Esophagus squamous epithelium (tissue), 4 donors: ENCODE data around the gene IGF1R.

Experiments used
- CTCF ChIP-seq, 6 experiments: fragments of 450-650 bp in 4 of 6; fragments of 200-600 bp in 2 of 6; sonication (generic) in 2 of 6; IDR thresholded peaks; one replicate each; pipeline ENCODE4 v1.5.1; 2016 to 2019; ENCODE audit warnings: antibody characterized with exemption in 6 of 6, mild to moderate bottlenecking in 4 of 6, moderate library complexity in 4 of 6
- POLR2A ChIP-seq, 4 donors: fragments of 450-650 bp; IDR thresholded peaks; one replicate each; pipeline ENCODE4 v1.6.1; 2017; ENCODE audit warnings: antibody characterized with exemption in 4 of 4, mild to moderate bottlenecking in 4 of 4, moderate library complexity in 3 of 4

GRCh38 chr15:98760112-98760826 lies 111.9 kb downstream of the IGF1R start:
- no peak for TF ChIP-seq CTCF (IDR thresholded peaks at IDR 0.05)
- TF ChIP-seq POLR2A (IDR thresholded peaks at IDR 0.05), result no peak
